ENCODE results near the gene NOC3L.
A peak's percentile ranks its signal among the peaks of the same experiment; 100 is the strongest.

The NOC3L gene

GRCh38 chr10:94383530-94383929 lies 20.8 kb upstream of the NOC3L start:
- TF ChIP-seq CTCF (conservative IDR thresholded peaks at IDR 0.05; ENCODE audit: low read length): no peak
- DNase-seq (ENCODE audit: low read depth): peak; percentile 6
- no peak overlapping the region for H3K4me3 ChIP-seq (ENCODE audit: low read length)

GRCh38 chr10:94376865-94377264 lies 14.1 kb upstream of the NOC3L start:
- TF ChIP-seq CTCF (conservative IDR thresholded peaks at IDR 0.05; ENCODE audit: low read length): no peak

GRCh38 chr10:94375374-94375773 lies 12.6 kb upstream of the NOC3L start:
- no peak for TF ChIP-seq CTCF (conservative IDR thresholded peaks at IDR 0.05; ENCODE audit: low read length)
- H3K4me3 ChIP-seq (ENCODE audit: low read length): no peak overlapping the region
- no peak for DNase-seq (ENCODE audit: low read depth)

More at GRCh38 chr10:94376865-94377264, 14.1 kb upstream of the NOC3L start:
- DNase-seq (ENCODE audit: low read depth): no peak
- H3K4me3 ChIP-seq (ENCODE audit: low read length): no peak overlapping the region

GRCh38 chr10:94370501-94370900 lies 7.8 kb upstream of the NOC3L start:
- no peak for TF ChIP-seq CTCF (conservative IDR thresholded peaks at IDR 0.05; ENCODE audit: low read length)
- DNase-seq (ENCODE audit: low read depth): no peak
- no peak overlapping the region for H3K4me3 ChIP-seq (ENCODE audit: low read length)

- no peak for TF ChIP-seq CTCF (conservative IDR thresholded peaks at IDR 0.05; ENCODE audit: low read length)
- DNase-seq (ENCODE audit: low read depth): no peak
- no peak overlapping the region for H3K4me3 ChIP-seq (ENCODE audit: low read length)
These were observed 3.6 kb upstream of the NOC3L start for GRCh38 chr10:94366382-94366781.

- DNase-seq (ENCODE audit: low read depth): no peak
- TF ChIP-seq CTCF (conservative IDR thresholded peaks at IDR 0.05; ENCODE audit: low read length): no peak
- no peak overlapping the region for H3K4me3 ChIP-seq (ENCODE audit: low read length)
These were observed 1.7 kb upstream of the NOC3L start for GRCh38 chr10:94364482-94364881.

- peak overlapping the region; percentile 89 for H3K4me3 ChIP-seq (ENCODE audit: low read length)
- TF ChIP-seq CTCF (conservative IDR thresholded peaks at IDR 0.05; ENCODE audit: low read length): no peak
- DNase-seq (ENCODE audit: low read depth): no peak
These were observed 469 bp upstream of the NOC3L start for GRCh38 chr10:94363251-94363565.
